Right forelimb (tissue), 1 donor: ENCODE data around the gene GCC1.

ENCODE experiments used
- DNase-seq: peaks from one replicate; pipeline ENCODE4 v3.0.0-alpha.2; 2018

GCC1 gene

DNA sequence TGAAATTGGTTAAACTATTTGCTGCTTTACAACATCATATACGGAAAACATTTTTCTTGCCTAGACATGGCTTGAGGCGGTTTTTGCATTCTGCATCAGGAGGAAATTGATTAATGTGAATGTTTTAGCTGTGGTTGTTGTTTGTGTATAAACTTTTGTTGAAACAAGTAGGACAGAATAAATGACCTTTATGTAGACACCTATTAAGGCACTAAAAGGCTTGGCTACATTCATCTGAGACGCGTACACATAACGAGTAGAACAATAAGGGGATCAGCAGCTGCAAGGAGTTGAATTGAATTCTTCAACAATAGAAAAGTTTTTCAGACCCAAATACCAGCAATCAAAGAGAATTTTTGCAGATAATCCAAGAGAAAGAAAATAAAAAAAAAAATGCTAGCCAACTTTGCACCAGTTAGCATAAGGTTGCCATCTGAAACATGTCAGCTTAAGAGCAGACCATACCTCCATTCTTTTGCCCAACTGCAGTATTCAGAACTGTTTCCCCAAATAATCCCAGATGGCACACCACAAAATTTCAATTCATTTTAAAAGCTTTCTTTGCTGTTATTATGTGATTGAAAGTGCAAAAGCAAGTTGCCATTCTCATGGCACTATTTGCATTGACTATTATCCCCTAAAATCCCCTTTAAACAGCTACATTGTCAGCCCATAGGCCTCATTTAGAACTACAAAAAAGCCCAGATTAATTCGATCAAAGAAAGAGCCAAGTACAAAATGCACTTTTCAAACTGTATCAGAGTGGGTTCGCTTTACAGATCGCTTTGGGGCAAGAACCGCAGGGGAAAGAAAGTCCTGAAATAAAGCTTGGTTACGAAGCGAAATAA is 49.6 kb downstream of the GCC1 start:
- no peak for DNase-seq

DNA sequence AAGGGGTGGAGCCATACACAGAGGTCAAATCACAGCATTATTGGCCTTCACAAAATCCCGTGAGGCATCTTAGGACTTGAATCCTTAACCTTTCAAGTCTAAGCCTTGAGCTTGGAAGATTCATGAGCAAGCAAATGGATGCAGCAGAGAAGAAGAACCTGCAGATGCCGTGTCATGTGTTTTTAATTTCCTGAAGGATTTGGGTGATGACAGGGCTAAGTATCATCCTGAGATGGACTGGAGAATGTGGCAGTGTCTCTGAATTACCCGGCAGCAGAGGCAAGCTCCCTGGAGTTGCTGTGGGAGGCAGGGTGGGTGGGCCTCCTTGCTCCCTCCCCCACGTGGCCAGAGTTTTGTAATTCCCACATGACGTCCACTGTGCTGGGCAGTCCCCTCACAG is 50.8 kb downstream of the GCC1 start:
- no peak for DNase-seq

- DNase-seq = no peak
Observed at GRCh38 chr7:127532736-127533135, 52.7 kb downstream of the GCC1 start.

GRCh38 chr7:127532151-127532550 is 53.2 kb downstream of the GCC1 start:
- no peak for DNase-seq
